ENCODE data around the gene MYO5A. TPM values are rescaled to one million over a fixed set of nuclear protein-coding genes. Genes with fewer than 3 reads are reported as not detected.

MYO5A gene
- total RNA-seq, 4 donors from 2014 or later = 10.9 to 151 (median 17.0) TPM

GRCh38 chr15:52331490-52332240, 197.0 kb downstream of the MYO5A start:
- Histone ChIP-seq H3K4me1 (no peaks in the 10 kb centered on the region), H3K27ac (no peak overlapping the region), H3K27me3 (no peaks in the 10 kb centered on the region), H3K36me3 (no peaks in the 10 kb centered on the region), H3K4me3 (no peak overlapping the region), H3K9me3 (no peaks in the 10 kb centered on the region)
- TF ChIP-seq EP300 (IDR thresholded peaks at IDR 0.05; ENCODE audit: low read depth) = no peak
- TF ChIP-seq, protein P1, sequence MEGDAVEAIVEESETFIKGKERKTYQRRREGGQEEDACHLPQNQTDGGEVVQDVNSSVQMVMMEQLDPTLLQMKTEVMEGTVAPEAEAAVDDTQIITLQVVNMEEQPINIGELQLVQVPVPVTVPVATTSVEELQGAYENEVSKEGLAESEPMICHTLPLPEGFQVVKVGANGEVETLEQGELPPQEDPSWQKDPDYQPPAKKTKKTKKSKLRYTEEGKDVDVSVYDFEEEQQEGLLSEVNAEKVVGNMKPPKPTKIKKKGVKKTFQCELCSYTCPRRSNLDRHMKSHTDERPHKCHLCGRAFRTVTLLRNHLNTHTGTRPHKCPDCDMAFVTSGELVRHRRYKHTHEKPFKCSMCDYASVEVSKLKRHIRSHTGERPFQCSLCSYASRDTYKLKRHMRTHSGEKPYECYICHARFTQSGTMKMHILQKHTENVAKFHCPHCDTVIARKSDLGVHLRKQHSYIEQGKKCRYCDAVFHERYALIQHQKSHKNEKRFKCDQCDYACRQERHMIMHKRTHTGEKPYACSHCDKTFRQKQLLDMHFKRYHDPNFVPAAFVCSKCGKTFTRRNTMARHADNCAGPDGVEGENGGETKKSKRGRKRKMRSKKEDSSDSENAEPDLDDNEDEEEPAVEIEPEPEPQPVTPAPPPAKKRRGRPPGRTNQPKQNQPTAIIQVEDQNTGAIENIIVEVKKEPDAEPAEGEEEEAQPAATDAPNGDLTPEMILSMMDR (IDR thresholded peaks at IDR 0.05) = peak in 4 of 5 experiments; percentile 20 to 45 (median 38)
- intact Hi-C loops (cut with DNase I; ENCODE audit: low total_unique reads) (no loop called here), in situ Hi-C loops (cut with MboI; ENCODE audit: low pct_ligation_motif_present in 1 of 4, low pct_unique_long_range_greater_than_20kb in 1 of 4, low sequenced_read_pairs in 3 of 4) (loop anchor here in 2 of 4 donors (25.0 kb wide), 1 partner anchor 406 kb away; no protein-coding TSS in a partner anchor)
- 38 to 52% methylated on average over 2 to 6 of the region's 6 CpGs for WGBS, 2 donors (ENCODE audit: low coverage in 1 of 2)
- DNase-seq = peak; percentile 23

GRCh38 chr15:52329987-52330386, 198.7 kb downstream of the MYO5A start:
- Histone ChIP-seq H3K27me3 (no peaks in the 10 kb centered on the region), H3K27ac (no peak overlapping the region), H3K36me3 (no peaks in the 10 kb centered on the region), H3K9me3 (no peaks in the 10 kb centered on the region), H3K4me3 (no peak overlapping the region), H3K4me1 (no peaks in the 10 kb centered on the region)
- DNase-seq = no peak
- TF ChIP-seq POLR2A (IDR thresholded peaks at IDR 0.05) = no peak
- TF ChIP-seq POLR2AphosphoS5 (IDR thresholded peaks at IDR 0.05) = no peak
- TF ChIP-seq, protein P1 (IDR thresholded peaks at IDR 0.05) = no peak
- TF ChIP-seq EP300 (IDR thresholded peaks at IDR 0.05; ENCODE audit: low read depth) = no peak
- intact Hi-C loops (cut with DNase I; ENCODE audit: low total_unique reads) (no loop called here), in situ Hi-C loops (cut with MboI; ENCODE audit: low pct_ligation_motif_present in 1 of 4, low pct_unique_long_range_greater_than_20kb in 1 of 4, low sequenced_read_pairs in 3 of 4) (loop anchor here in 2 of 4 donors (25.0 kb wide), 1 partner anchor 407 kb away; no protein-coding TSS in a partner anchor)
- 77 to 100% methylated on average over 1 of the region's 1 CpG for WGBS, 2 donors (ENCODE audit: low coverage in 1 of 2)

DNA sequence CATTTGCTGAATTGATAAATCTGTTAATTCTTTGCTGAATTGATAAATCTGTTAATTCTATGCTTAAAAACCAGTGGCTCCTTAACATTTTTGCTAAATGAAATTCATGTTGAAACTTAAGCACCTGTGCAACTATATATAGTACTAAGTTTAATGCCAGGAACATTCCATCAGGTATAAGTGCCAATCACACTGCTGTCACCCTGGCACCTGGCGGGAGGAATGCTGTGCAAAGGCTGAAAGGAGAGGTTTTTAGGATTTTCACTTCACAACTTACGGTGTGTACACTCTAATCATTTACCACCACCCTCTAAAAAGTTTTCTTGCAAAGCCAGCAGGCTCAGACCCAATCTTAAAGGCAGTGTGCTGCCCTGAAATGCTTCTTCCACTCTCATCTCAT, 199.5 kb downstream of the MYO5A start:
- Histone ChIP-seq H3K4me3 (no peak overlapping the region), H3K4me1 (no peaks in the 10 kb centered on the region), H3K27me3 (no peaks in the 10 kb centered on the region), H3K27ac (no peak overlapping the region), H3K9me3 (no peaks in the 10 kb centered on the region), H3K36me3 (no peaks in the 10 kb centered on the region)
- intact Hi-C loops (cut with DNase I; ENCODE audit: low total_unique reads) = no loop called here
- 86 to 89% methylated on average over 2 of the region's 2 CpGs for WGBS, 2 donors (ENCODE audit: low coverage in 1 of 2)
- no peak for DNase-seq
- in situ Hi-C loops (cut with MboI; ENCODE audit: low pct_ligation_motif_present in 1 of 4, low pct_unique_long_range_greater_than_20kb in 1 of 4, low sequenced_read_pairs in 3 of 4) = loop anchor here in 2 of 4 donors (25.0 kb wide), 1 partner anchor 408 kb away; no protein-coding TSS in a partner anchor
- TF ChIP-seq EP300 (IDR thresholded peaks at IDR 0.05; ENCODE audit: low read depth) (no peak), POLR2A (IDR thresholded peaks at IDR 0.05) (no peak), POLR2AphosphoS5 (IDR thresholded peaks at IDR 0.05) (no peak)
- TF ChIP-seq, protein P1 (IDR thresholded peaks at IDR 0.05) = no peak

- Histone ChIP-seq H3K4me3 (no peak overlapping the region), H3K4me1 (no peaks in the 10 kb centered on the region), H3K9me3 (no peaks in the 10 kb centered on the region), H3K36me3 (no peaks in the 10 kb centered on the region), H3K27ac (no peak overlapping the region), H3K27me3 (no peaks in the 10 kb centered on the region)
- in situ Hi-C loops (cut with MboI; ENCODE audit: low pct_ligation_motif_present in 1 of 4, low pct_unique_long_range_greater_than_20kb in 1 of 4, low sequenced_read_pairs in 3 of 4) = loop anchor here in 2 of 4 donors (25.0 kb wide), 1 partner anchor 409 kb away; no protein-coding TSS in a partner anchor
- 60 to 88% methylated on average over 2 of the region's 2 CpGs for WGBS, 2 donors (ENCODE audit: low coverage in 1 of 2)
- TF ChIP-seq, protein P1 (IDR thresholded peaks at IDR 0.05) = no peak
- no peak for TF ChIP-seq EP300 (IDR thresholded peaks at IDR 0.05; ENCODE audit: low read depth)
- no peak for TF ChIP-seq POLR2AphosphoS5 (IDR thresholded peaks at IDR 0.05)
- TF ChIP-seq POLR2A (IDR thresholded peaks at IDR 0.05) = no peak
- intact Hi-C loops (cut with DNase I; ENCODE audit: low total_unique reads) = no loop called here
- DNase-seq = no peak
Measured at GRCh38 chr15:52328680-52329079, 200.0 kb downstream of the MYO5A start.

Data from transverse colon (tissue), 4 donors.